Stomach smooth muscle (tissue), 2 donors: Measurements from ENCODE around the gene FGF16.
"Not testable (repeated sequence)": the region's sequence is repeated elsewhere in the genome, so short reads cannot be mapped to it uniquely, and the experiment has no call there.

Source experiments
- H3K27ac ChIP-seq: one replicate; pipeline ENCODE4 v1.7.0; 2013; ENCODE audit warnings: mild to moderate bottlenecking, low read length, inconsistent platforms
- H3K27me3 ChIP-seq, 2 donors: one replicate each; pipeline ENCODE4 v1.7.0; 2013; ENCODE audit warnings: low read length in 2 of 2; ENCODE audit not compliant: insufficient read depth in 2 of 2, control insufficient read depth in 1 of 2
- H3K36me3 ChIP-seq, 2 donors: one replicate each; pipeline ENCODE4 v1.7.0; 2013; ENCODE audit warnings: low read length in 2 of 2; ENCODE audit not compliant: control insufficient read depth in 2 of 2, insufficient read depth in 2 of 2
- H3K4me1 ChIP-seq: one replicate; pipeline ENCODE4 v1.7.0; 2013; ENCODE audit warnings: low read length; ENCODE audit not compliant: control insufficient read depth, insufficient read depth
- H3K4me3 ChIP-seq, 2 donors: one replicate each; pipeline ENCODE4 v1.7.0; 2013; ENCODE audit warnings: low read length in 2 of 2
- H3K9ac ChIP-seq, 2 donors: one replicate each; pipeline ENCODE4 v1.7.0; 2013; ENCODE audit warnings: low read length in 2 of 2, mild to moderate bottlenecking in 1 of 2
- H3K9me3 ChIP-seq, 2 donors: one replicate each; pipeline ENCODE4 v1.7.0; 2013; ENCODE audit warnings: low read length in 2 of 2; ENCODE audit not compliant: control insufficient read depth in 2 of 2
- donor health status: healthy.
- donor health status: Pancreatic carcinoma.

FGF16 gene

GRCh38 chrX:77444545-77444944 lies 2.6 kb upstream of the FGF16 start:
- Histone ChIP-seq H3K27me3 (peaks cover 9 to 18% of the 10 kb centered on the region in 2 donors), H3K27ac (no peak overlapping the region), H3K36me3 (no peaks in the 10 kb centered on the region), H3K4me3 (no peak overlapping the region), H3K4me1 (peaks cover 9% of the 10 kb centered on the region), H3K9ac (no peak overlapping the region), H3K9me3 (no peaks in the 10 kb centered on the region)

GRCh38 chrX:77446029-77446585 lies 1.1 kb upstream of the FGF16 start:
- Histone ChIP-seq H3K27me3 (peaks cover 9 to 18% of the 10 kb centered on the region in 2 donors), H3K36me3 (no peaks in the 10 kb centered on the region), H3K27ac (no peak overlapping the region), H3K4me1 (peaks cover 9% of the 10 kb centered on the region), H3K9ac (no peak overlapping the region), H3K4me3 (peak overlapping the region; percentile 49 to 66), H3K9me3 (no peaks in the 10 kb centered on the region)

GRCh38 chrX:77447653-77448569 lies 722 bp downstream of the FGF16 start:
- no peak overlapping the region for H3K27ac ChIP-seq
- H3K4me3 ChIP-seq, result peak overlapping the region in 1 of 2 donors; percentile 66
- H3K9ac ChIP-seq, result no peak overlapping the region
- no peaks in the 10 kb centered on the region for H3K36me3 ChIP-seq
- H3K4me1 ChIP-seq, result peaks cover 9% of the 10 kb centered on the region
- H3K27me3 ChIP-seq, result peaks cover 9 to 14% of the 10 kb centered on the region in 2 donors
- H3K9me3 ChIP-seq, result no peaks in the 10 kb centered on the region

GRCh38 chrX:77450415-77450814 lies 3.2 kb downstream of the FGF16 start:
- Histone ChIP-seq H3K27ac (no peak overlapping the region), H3K4me3 (no peak overlapping the region), H3K9me3 (no peaks in the 10 kb centered on the region), H3K36me3 (no peaks in the 10 kb centered on the region), H3K9ac (no peak overlapping the region), H3K27me3 (peaks cover 9 to 13% of the 10 kb centered on the region in 2 donors), H3K4me1 (peaks cover 9% of the 10 kb centered on the region)

GRCh38 chrX:77450996-77451395 lies 3.8 kb downstream of the FGF16 start:
- Histone ChIP-seq H3K4me1 (peaks cover 8% of the 10 kb centered on the region), H3K9ac (no peak overlapping the region), H3K9me3 (no peaks in the 10 kb centered on the region), H3K27me3 (peaks cover 5 to 16% of the 10 kb centered on the region in 2 donors), H3K27ac (no peak overlapping the region), H3K4me3 (no peak overlapping the region), H3K36me3 (no peaks in the 10 kb centered on the region)

- no peaks in the 10 kb centered on the region for H3K9me3 ChIP-seq
- H3K36me3 ChIP-seq, result no peaks in the 10 kb centered on the region
- H3K4me1 ChIP-seq, result no peaks in the 10 kb centered on the region
- no peak overlapping the region for H3K9ac ChIP-seq
- H3K4me3 ChIP-seq, result no peak overlapping the region
- H3K27ac ChIP-seq, result no peak overlapping the region
- peaks cover 0 to 7% of the 10 kb centered on the region in 2 donors for H3K27me3 ChIP-seq
Observed at GRCh38 chrX:77453190-77453589, 6.0 kb downstream of the FGF16 start.

DNA sequence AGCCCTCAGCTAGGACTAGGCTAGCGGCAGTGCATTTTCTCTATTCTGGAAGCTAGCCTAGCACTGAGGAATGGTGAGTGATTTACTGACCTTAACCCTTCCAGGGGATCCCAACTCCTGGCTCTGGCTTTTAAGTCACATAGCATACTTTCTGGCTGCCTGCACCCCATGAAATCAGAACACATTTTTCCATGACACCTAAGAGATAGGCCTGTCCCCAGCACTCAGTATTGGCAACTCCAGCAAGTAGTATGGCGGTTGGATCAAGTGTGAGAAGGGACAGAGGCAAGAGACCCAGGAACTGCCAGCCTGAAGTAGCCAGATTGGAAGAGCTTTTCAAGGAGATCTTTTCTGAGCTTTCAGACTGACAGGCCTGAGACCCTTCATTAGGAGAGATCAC lies 8.2 kb downstream of the FGF16 start:
- no peak overlapping the region for H3K4me3 ChIP-seq
- H3K9me3 ChIP-seq, result no peaks in the 10 kb centered on the region
- H3K27me3 ChIP-seq, result peaks cover 0 to 5% of the 10 kb centered on the region in 2 donors
- H3K27ac ChIP-seq, result no peak overlapping the region
- no peaks in the 10 kb centered on the region for H3K36me3 ChIP-seq
- H3K9ac ChIP-seq, result no peak overlapping the region
- no peaks in the 10 kb centered on the region for H3K4me1 ChIP-seq

- Histone ChIP-seq H3K27ac (no peak overlapping the region), H3K36me3 (no peaks in the 10 kb centered on the region), H3K9ac (no peak overlapping the region), H3K27me3 (peaks cover 0 to 7% of the 10 kb centered on the region in 2 donors), H3K9me3 (peaks cover 0 to 5% of the 10 kb centered on the region in 2 donors), H3K4me1 (no peaks in the 10 kb centered on the region), H3K4me3 (no peak overlapping the region)
Observed at GRCh38 chrX:77484045-77484444, 36.9 kb downstream of the FGF16 start.

GRCh38 chrX:77493677-77494553 lies 46.7 kb downstream of the FGF16 start:
- Histone ChIP-seq H3K9me3 (peaks cover 0 to 4% of the 10 kb centered on the region in 2 donors), H3K4me1 (no peaks in the 10 kb centered on the region), H3K9ac (no peak overlapping the region), H3K27ac (no peak overlapping the region), H3K36me3 (no peaks in the 10 kb centered on the region), H3K27me3 (peaks cover 0 to 9% of the 10 kb centered on the region in 2 donors), H3K4me3 (no peak overlapping the region)

DNA sequence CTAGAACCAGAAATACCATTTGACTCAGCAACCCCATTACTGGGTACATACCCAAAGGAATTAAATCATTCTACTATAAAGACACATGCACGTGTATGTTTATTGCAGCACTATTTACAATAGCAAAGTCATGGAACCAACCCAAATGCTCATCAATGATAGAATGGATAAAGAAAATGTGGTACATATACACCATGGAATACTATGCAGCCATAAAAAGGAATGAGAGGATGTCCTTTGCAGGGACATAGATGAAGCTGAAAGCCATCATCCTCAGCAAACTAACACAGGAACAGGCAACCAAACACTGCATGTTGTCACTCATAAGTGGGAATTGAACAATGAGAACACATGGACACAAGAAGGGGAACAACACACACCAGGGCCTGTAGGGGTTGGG lies 53.0 kb downstream of the FGF16 start:
- not testable (repeated sequence) for H3K36me3 ChIP-seq, H3K9me3 ChIP-seq, H3K4me3 ChIP-seq, H3K4me1 ChIP-seq, H3K27me3 ChIP-seq, H3K27ac ChIP-seq, H3K9ac ChIP-seq
